T follicular helper cell (primary cell): ENCODE measurements around the gene USP19.

ENCODE experiments used
- DNase-seq: peaks from one replicate; pipeline ENCODE4 v3.0.0-alpha.2; 2020; ENCODE audit warnings: low read depth

USP19 gene

GRCh38 chr3:49098910-49099630, 21.6 kb downstream of the USP19 start:
- DNase-seq: no peak

- DNase-seq: no peak
Measured at GRCh38 chr3:49098429-49098828, 22.2 kb downstream of the USP19 start.

- peak; percentile 95 for DNase-seq
Measured at GRCh38 chr3:49093853-49094767, 26.5 kb downstream of the USP19 start, which contains the start of gene QRICH1. Gene QRICH1 (minus strand): TSS chr3:49094071. CDS start chr3:49077017, 17,054 bp downstream.

- DNase-seq: peak; percentile 71
Measured at GRCh38 chr3:49092938-49093852, 27.4 kb downstream of the USP19 start.

GRCh38 chr3:49081429-49081828, 39.2 kb downstream of the USP19 start:
- no peak for DNase-seq

- DNase-seq: no peak
Measured at GRCh38 chr3:49079270-49079669, 41.4 kb downstream of the USP19 start.

GRCh38 chr3:49076646-49077045, 44.0 kb downstream of the USP19 start:
- no peak for DNase-seq

- no peak for DNase-seq
Measured at GRCh38 chr3:49076116-49076515, 44.5 kb downstream of the USP19 start.
